Neuronal stem cell (in vitro differentiated cells): ENCODE results near the gene CGB8. TPM values are rescaled to one million over a fixed set of nuclear protein-coding genes. Genes with fewer than 3 reads are reported as not detected.
"Not testable (repeated sequence)": the region's sequence is repeated elsewhere in the genome, so short reads cannot be mapped to it uniquely, and the experiment has no call there.

Source experiments
- DNase-seq: peaks from one replicate; pipeline ENCODE4 v3.0.0-alpha.2; 2013; ENCODE audit warnings: low spot score
- H2AFZ ChIP-seq: one replicate; pipeline ENCODE4 v1.6.1; 2013; ENCODE audit warnings: mild to moderate bottlenecking, low read length, inconsistent platforms
- H2AK5ac ChIP-seq: 2 replicates; pipeline ENCODE4 v1.6.1; 2013; ENCODE audit warnings: low read depth, mild to moderate bottlenecking, inconsistent platforms, low read length, moderate library complexity, mixed read lengths
- H2BK120ac ChIP-seq: 2 replicates; pipeline ENCODE4 v1.6.1; 2013; ENCODE audit warnings: low read depth, mild to moderate bottlenecking, inconsistent platforms, low read length, moderate library complexity, mixed read lengths
- H2BK12ac ChIP-seq: one replicate; pipeline ENCODE4 v1.6.1; 2013; ENCODE audit warnings: low read length, inconsistent platforms
- H2BK15ac ChIP-seq: 2 replicates; pipeline ENCODE4 v1.6.1; 2013; ENCODE audit warnings: mild to moderate bottlenecking, low read length, inconsistent platforms, mixed read lengths
- H2BK5ac ChIP-seq: one replicate; pipeline ENCODE4 v1.6.1; 2013; ENCODE audit warnings: inconsistent platforms, mild to moderate bottlenecking, low read length, moderate library complexity
- H3K14ac ChIP-seq: one replicate; pipeline ENCODE4 v1.6.1; 2013; ENCODE audit warnings: low read length, inconsistent platforms
- H3K18ac ChIP-seq: 2 replicates; pipeline ENCODE4 v1.6.1; 2013; ENCODE audit warnings: low read length, inconsistent platforms
- H3K23ac ChIP-seq: 2 replicates; pipeline ENCODE4 v1.6.1; 2013; ENCODE audit warnings: low read depth, mild to moderate bottlenecking, mixed read lengths, low read length, inconsistent platforms; ENCODE audit not compliant: poor library complexity
- H3K27ac ChIP-seq: replicated peaks from 3 replicates; pipeline ENCODE4 v1.5.1; 2013; ENCODE audit warnings: low read length, inconsistent platforms
- H3K27me3 ChIP-seq, 3 experiments: 2 replicates each; pipeline ENCODE4 v1.6.1; 2013; ENCODE audit warnings: low read length in 3 of 3, mild to moderate bottlenecking in 2 of 3, inconsistent platforms in 1 of 3, low read depth in 1 of 3, mixed read lengths in 1 of 3, moderate library complexity in 1 of 3; ENCODE audit not compliant: control insufficient read depth in 3 of 3, insufficient read depth in 3 of 3
- H3K36me3 ChIP-seq, 2 donors: replicated peaks in 1 of 2; 2 replicates each; pipeline ENCODE4 v1.6.1; 2013; ENCODE audit warnings: low read length in 2 of 2; ENCODE audit not compliant: control insufficient read depth in 2 of 2, insufficient read depth in 2 of 2
- H3K4ac ChIP-seq: 2 replicates; pipeline ENCODE4 v1.6.1; 2013; ENCODE audit warnings: inconsistent platforms, mild to moderate bottlenecking, low read length, moderate library complexity
- H3K4me1 ChIP-seq, 2 donors: 1 replicate in 1 of 2; 2 replicates in 1 of 2; pipeline ENCODE4 v1.6.1; 2013; ENCODE audit warnings: low read length in 2 of 2, low read depth in 1 of 2; ENCODE audit not compliant: control insufficient read depth in 2 of 2, insufficient read depth in 1 of 2
- H3K4me2 ChIP-seq: one replicate; pipeline ENCODE4 v1.6.1; 2013; ENCODE audit warnings: mild to moderate bottlenecking, low read length, inconsistent platforms; ENCODE audit not compliant: insufficient read depth, poor library complexity, severe bottlenecking
- H3K4me3 ChIP-seq, 2 donors: 2 replicates each; pipeline ENCODE4 v1.5.1; 2013; ENCODE audit warnings: low read length in 2 of 2, mild to moderate bottlenecking in 2 of 2, inconsistent platforms in 1 of 2, moderate library complexity in 1 of 2
- H3K79me1 ChIP-seq: one replicate; pipeline ENCODE4 v1.6.1; 2013; ENCODE audit warnings: low read depth, mild to moderate bottlenecking, inconsistent platforms, low read length, moderate library complexity
- H3K9ac ChIP-seq: one replicate; pipeline ENCODE4 v1.6.1; 2013; ENCODE audit warnings: mild to moderate bottlenecking, low read depth, low read length, inconsistent platforms; ENCODE audit not compliant: poor library complexity
- H3K9me3 ChIP-seq, 2 donors: replicated peaks in 1 of 2; 2 replicates each; pipeline versions ENCODE3 to v1.6.1; 2013; ENCODE audit warnings: low read length in 2 of 2, mild to moderate bottlenecking in 2 of 2, inconsistent platforms in 1 of 2, low read depth in 1 of 2, mixed read lengths in 1 of 2, moderate library complexity in 1 of 2; ENCODE audit not compliant: control insufficient read depth in 2 of 2, insufficient read depth in 1 of 2
- H4K8ac ChIP-seq: one replicate; pipeline ENCODE4 v1.6.1; 2013; ENCODE audit warnings: low read depth, mild to moderate bottlenecking, inconsistent platforms, low read length, moderate library complexity
- H4K91ac ChIP-seq: one replicate; pipeline ENCODE4 v1.6.1; 2013; ENCODE audit warnings: low read length, low read depth, mild to moderate bottlenecking, inconsistent platforms; ENCODE audit not compliant: poor library complexity
- WGBS, 2 donors: extraction: QIAGEN DNeasy Blood & Tissue Kit; methylation state at CpG; one replicate each; pipeline ENCODE4 v1.1.7; 2013; ENCODE audit warnings: missing lambda C conversion rate in 2 of 2, mixed read lengths in 1 of 2; ENCODE audit not compliant: insufficient read length in 2 of 2, insufficient replicate concordance in 1 of 2; ENCODE audit errors: extremely low coverage in 2 of 2; 5-methylcytosine and 5-hydroxymethylcytosine counted together
- polyA plus RNA-seq, 2 experiments: library from polyadenylated mRNA; stranded (reverse); fragments of 200-250 nt; gene quantifications; one replicate each; pipeline ENCODE4 v1.2.3, GENCODE V29; 2013

CGB8 gene
- polyA plus RNA-seq (2013, experiment 1 of 2) = not detected
- polyA plus RNA-seq (2013, experiment 2 of 2) = not detected

GRCh38 chr19:49049011-49049410 lies at the start of gene CGB8:
CGB8 (minus strand) TSS chr19:49049111; CDS start chr19:49048739, 372 bp downstream.
- not testable (repeated sequence) for H3K9me3 ChIP-seq, H2BK12ac ChIP-seq, H3K9ac ChIP-seq, H4K91ac ChIP-seq, DNase-seq, H3K27me3 ChIP-seq, H4K8ac ChIP-seq, H3K27ac ChIP-seq, H2BK15ac ChIP-seq, H2BK120ac ChIP-seq, H3K4me2 ChIP-seq, H2BK5ac ChIP-seq, H3K4me1 ChIP-seq, H2AK5ac ChIP-seq, H3K79me1 ChIP-seq, H3K36me3 ChIP-seq, H3K4me3 ChIP-seq, H3K18ac ChIP-seq, H3K4ac ChIP-seq, H2AFZ ChIP-seq, H3K14ac ChIP-seq, H3K23ac ChIP-seq
- no CpG with 5 or more reads among the region's 12 CpGs for whole genome bisulfite sequencing, 2 donors

- no peak overlapping the region for H4K91ac ChIP-seq
- no peak overlapping the region for H3K14ac ChIP-seq
- peaks cover 61 to 94% of the 10 kb centered on the region in 2 donors for H3K36me3 ChIP-seq
- no peak overlapping the region for H2BK5ac ChIP-seq
- no peak overlapping the region for H2BK12ac ChIP-seq
- no peaks in the 10 kb centered on the region for H3K27me3 ChIP-seq
- H3K79me1 ChIP-seq = peaks cover 13% of the 10 kb centered on the region
- WGBS, 2 donors = no CpG with 5 or more reads among the region's 8 CpGs
- no peak overlapping the region for H3K23ac ChIP-seq
- peak; percentile 83 for DNase-seq
- no peak overlapping the region for H2AFZ ChIP-seq
- H3K9ac ChIP-seq = peak overlapping the region; percentile 56
- H3K4me3 ChIP-seq = no peak overlapping the region
- H2BK15ac ChIP-seq = no peak overlapping the region
- H3K4ac ChIP-seq = no peak overlapping the region
- no peak overlapping the region for H2BK120ac ChIP-seq
- H3K9me3 ChIP-seq = peaks cover 0 to 3% of the 10 kb centered on the region in 2 donors
- no peak overlapping the region for H3K4me2 ChIP-seq
- H3K18ac ChIP-seq = no peak overlapping the region
- H3K4me1 ChIP-seq = no peaks in the 10 kb centered on the region
- no peak overlapping the region for H3K27ac ChIP-seq
- H4K8ac ChIP-seq = no peak overlapping the region
- H2AK5ac ChIP-seq = no peak overlapping the region
These were observed 48.8 kb upstream of the CGB8 start for GRCh38 chr19:49097453-49098288.

GRCh38 chr19:49094505-49095482 lies 45.9 kb upstream of the CGB8 start:
- Histone ChIP-seq H3K27ac (no peak overlapping the region), H4K8ac (no peak overlapping the region), H3K9me3 (no peaks in the 10 kb centered on the region), H2BK120ac (no peak overlapping the region), H2BK5ac (no peak overlapping the region), H3K36me3 (peaks cover 65 to 100% of the 10 kb centered on the region in 2 donors), H3K4me3 (no peak overlapping the region), H2AFZ (no peak overlapping the region), H3K4ac (no peak overlapping the region), H3K4me1 (no peaks in the 10 kb centered on the region), H4K91ac (no peak overlapping the region), H3K79me1 (peaks cover 10% of the 10 kb centered on the region), H3K9ac (no peak overlapping the region), H3K14ac (no peak overlapping the region), H3K18ac (no peak overlapping the region), H3K27me3 (no peaks in the 10 kb centered on the region), H2AK5ac (no peak overlapping the region), H2BK15ac (no peak overlapping the region), H3K4me2 (no peak overlapping the region), H3K23ac (no peak overlapping the region), H2BK12ac (no peak overlapping the region)
- no CpG with 5 or more reads among the region's 23 CpGs for WGBS, 2 donors
- DNase-seq = no peak

- WGBS, 2 donors = no CpG with 5 or more reads among the region's 6 CpGs
These were observed 43.8 kb upstream of the CGB8 start for GRCh38 chr19:49092686-49093085.

More at GRCh38 chr19:49092686-49093085, 43.8 kb upstream of the CGB8 start:
- no peak for DNase-seq
- Histone ChIP-seq H4K91ac (no peak overlapping the region), H3K4ac (no peak overlapping the region), H2BK120ac (no peak overlapping the region), H3K4me2 (no peak overlapping the region), H3K79me1 (peaks cover 7% of the 10 kb centered on the region), H3K27ac (no peak overlapping the region), H3K4me1 (no peaks in the 10 kb centered on the region), H4K8ac (no peak overlapping the region), H3K18ac (no peak overlapping the region), H2AFZ (no peak overlapping the region), H2BK15ac (no peak overlapping the region), H3K27me3 (no peaks in the 10 kb centered on the region), H2AK5ac (no peak overlapping the region), H3K9me3 (no peaks in the 10 kb centered on the region), H2BK5ac (no peak overlapping the region), H3K9ac (no peak overlapping the region), H3K23ac (no peak overlapping the region), H2BK12ac (no peak overlapping the region), H3K36me3 (peaks cover 55 to 96% of the 10 kb centered on the region in 2 donors), H3K14ac (no peak overlapping the region), H3K4me3 (no peak overlapping the region)
